Measurements from ENCODE around the gene DYNC2LI1. TPM values are rescaled to one million over a fixed set of nuclear protein-coding genes. Genes with fewer than 3 reads are reported as not detected.

DYNC2LI1 gene
- total RNA-seq, 2 experiments from 2014 or later = 9.6 to 10.0 TPM

GRCh38 chr2:43749583-43749982 lies 24.3 kb upstream of the DYNC2LI1 start:
- Mint-ChIP-seq H3K4me1 (peaks cover 5% of the 10 kb centered on the region), H3K27me3 (no peaks in the 10 kb centered on the region), H3K27ac (no peak overlapping the region), H3K4me3 (no peak overlapping the region), H3K36me3 (no peaks in the 10 kb centered on the region), H3K9me3 (no peaks in the 10 kb centered on the region)
- DNase-seq = no peak

- DNase-seq = no peak
- Mint-ChIP-seq H3K4me3 (no peak overlapping the region), H3K4me1 (peaks cover 5% of the 10 kb centered on the region), H3K27ac (no peak overlapping the region), H3K36me3 (no peaks in the 10 kb centered on the region), H3K27me3 (no peaks in the 10 kb centered on the region), H3K9me3 (no peaks in the 10 kb centered on the region)
These were observed 22.3 kb upstream of the DYNC2LI1 start for GRCh38 chr2:43751476-43751990.

GRCh38 chr2:43752302-43752701 lies 21.5 kb upstream of the DYNC2LI1 start:
- Mint-ChIP-seq H3K27me3 (no peaks in the 10 kb centered on the region), H3K4me3 (no peak overlapping the region), H3K36me3 (no peaks in the 10 kb centered on the region), H3K27ac (no peak overlapping the region), H3K4me1 (peaks cover 5% of the 10 kb centered on the region), H3K9me3 (no peaks in the 10 kb centered on the region)
- no peak for DNase-seq

- no peak overlapping the region for H3K27ac Mint-ChIP-seq
- no peaks in the 10 kb centered on the region for H3K36me3 Mint-ChIP-seq
- no peak for DNase-seq
- no peaks in the 10 kb centered on the region for H3K27me3 Mint-ChIP-seq
- no peaks in the 10 kb centered on the region for H3K4me1 Mint-ChIP-seq
- H3K9me3 Mint-ChIP-seq = no peaks in the 10 kb centered on the region
- no peak overlapping the region for H3K4me3 Mint-ChIP-seq
These were observed 19.7 kb upstream of the DYNC2LI1 start for GRCh38 chr2:43754180-43754579.

- no peaks in the 10 kb centered on the region for H3K27me3 Mint-ChIP-seq
- no peaks in the 10 kb centered on the region for H3K9me3 Mint-ChIP-seq
- no peaks in the 10 kb centered on the region for H3K36me3 Mint-ChIP-seq
- no peak for DNase-seq
- H3K27ac Mint-ChIP-seq = no peak overlapping the region
- H3K4me3 Mint-ChIP-seq = no peak overlapping the region
- no peaks in the 10 kb centered on the region for H3K4me1 Mint-ChIP-seq
These were observed 15.1 kb upstream of the DYNC2LI1 start for GRCh38 chr2:43758739-43759138.

- Mint-ChIP-seq H3K36me3 (no peaks in the 10 kb centered on the region), H3K4me1 (no peaks in the 10 kb centered on the region), H3K4me3 (no peak overlapping the region), H3K27me3 (no peaks in the 10 kb centered on the region), H3K27ac (no peak overlapping the region), H3K9me3 (no peaks in the 10 kb centered on the region)
- no peak for DNase-seq
These were observed 14.6 kb upstream of the DYNC2LI1 start for GRCh38 chr2:43759195-43759594.

- Mint-ChIP-seq H3K27me3 (no peaks in the 10 kb centered on the region), H3K27ac (no peak overlapping the region), H3K4me1 (peaks cover 2% of the 10 kb centered on the region), H3K9me3 (no peaks in the 10 kb centered on the region), H3K36me3 (no peaks in the 10 kb centered on the region), H3K4me3 (no peak overlapping the region)
- no peak for DNase-seq
These were observed 11.6 kb upstream of the DYNC2LI1 start for GRCh38 chr2:43762286-43762685.

- no peaks in the 10 kb centered on the region for H3K27me3 Mint-ChIP-seq
- no peak overlapping the region for H3K27ac Mint-ChIP-seq
- peaks cover 2% of the 10 kb centered on the region for H3K4me1 Mint-ChIP-seq
- no peaks in the 10 kb centered on the region for H3K9me3 Mint-ChIP-seq
- no peak for DNase-seq
- H3K4me3 Mint-ChIP-seq = no peak overlapping the region
- no peaks in the 10 kb centered on the region for H3K36me3 Mint-ChIP-seq
These were observed 10.7 kb upstream of the DYNC2LI1 start for GRCh38 chr2:43763091-43763490.

GRCh38 chr2:43764086-43764705 lies 9.6 kb upstream of the DYNC2LI1 start:
- no peaks in the 10 kb centered on the region for H3K27me3 Mint-ChIP-seq

GRCh38 chr2:43766006-43766405 lies 7.8 kb upstream of the DYNC2LI1 start:
- Mint-ChIP-seq H3K4me1 (peaks cover 2% of the 10 kb centered on the region), H3K27ac (no peak overlapping the region), H3K9me3 (no peaks in the 10 kb centered on the region), H3K4me3 (no peak overlapping the region), H3K27me3 (no peaks in the 10 kb centered on the region), H3K36me3 (no peaks in the 10 kb centered on the region)
- no peak for DNase-seq

More at GRCh38 chr2:43764086-43764705, 9.6 kb upstream of the DYNC2LI1 start:
- no peak overlapping the region for H3K27ac Mint-ChIP-seq
- no peak overlapping the region for H3K4me3 Mint-ChIP-seq
- H3K36me3 Mint-ChIP-seq = no peaks in the 10 kb centered on the region
- H3K4me1 Mint-ChIP-seq = peaks cover 2% of the 10 kb centered on the region
- no peak for DNase-seq
- H3K9me3 Mint-ChIP-seq = no peaks in the 10 kb centered on the region

GRCh38 chr2:43774617-43775016 lies 778 bp downstream of the DYNC2LI1 start:
- H3K27ac Mint-ChIP-seq = peak overlapping the region; percentile 91
- peak overlapping the region; percentile 93 for H3K4me3 Mint-ChIP-seq
- no peaks in the 10 kb centered on the region for H3K9me3 Mint-ChIP-seq
- no peaks in the 10 kb centered on the region for H3K27me3 Mint-ChIP-seq
- H3K36me3 Mint-ChIP-seq = peaks cover 2% of the 10 kb centered on the region
- DNase-seq = no peak
- peaks cover 16% of the 10 kb centered on the region for H3K4me1 Mint-ChIP-seq

- Mint-ChIP-seq H3K36me3 (peaks cover 5% of the 10 kb centered on the region), H3K27ac (no peak overlapping the region), H3K4me3 (no peak overlapping the region), H3K4me1 (peaks cover 16% of the 10 kb centered on the region), H3K27me3 (no peaks in the 10 kb centered on the region), H3K9me3 (no peaks in the 10 kb centered on the region)
- DNase-seq = no peak
These were observed 2.5 kb downstream of the DYNC2LI1 start for GRCh38 chr2:43776324-43776723.

- Mint-ChIP-seq H3K36me3 (peaks cover 5% of the 10 kb centered on the region), H3K9me3 (no peaks in the 10 kb centered on the region), H3K4me1 (peaks cover 16% of the 10 kb centered on the region), H3K27ac (no peak overlapping the region), H3K27me3 (no peaks in the 10 kb centered on the region), H3K4me3 (no peak overlapping the region)
- DNase-seq = peak; percentile 4
These were observed 3.6 kb downstream of the DYNC2LI1 start for GRCh38 chr2:43777306-43777926.

GRCh38 chr2:43778233-43778632 lies 4.4 kb downstream of the DYNC2LI1 start:
- no peaks in the 10 kb centered on the region for H3K9me3 Mint-ChIP-seq
- H3K4me1 Mint-ChIP-seq = peaks cover 16% of the 10 kb centered on the region
- no peak for DNase-seq
- no peaks in the 10 kb centered on the region for H3K27me3 Mint-ChIP-seq
- no peak overlapping the region for H3K4me3 Mint-ChIP-seq
- H3K36me3 Mint-ChIP-seq = peaks cover 5% of the 10 kb centered on the region
- H3K27ac Mint-ChIP-seq = no peak overlapping the region

GRCh38 chr2:43787895-43788294 lies 14.1 kb downstream of the DYNC2LI1 start:
- Mint-ChIP-seq H3K27me3 (no peaks in the 10 kb centered on the region), H3K4me1 (peaks cover 14% of the 10 kb centered on the region), H3K27ac (no peak overlapping the region), H3K36me3 (peaks cover 4% of the 10 kb centered on the region), H3K9me3 (no peaks in the 10 kb centered on the region), H3K4me3 (no peak overlapping the region)
- no peak for DNase-seq

GRCh38 chr2:43788646-43789045 lies 14.8 kb downstream of the DYNC2LI1 start:
- H3K27me3 Mint-ChIP-seq = no peaks in the 10 kb centered on the region
- no peak overlapping the region for H3K27ac Mint-ChIP-seq
- no peak overlapping the region for H3K4me3 Mint-ChIP-seq
- DNase-seq = no peak
- peaks cover 14% of the 10 kb centered on the region for H3K4me1 Mint-ChIP-seq
- H3K36me3 Mint-ChIP-seq = peaks cover 4% of the 10 kb centered on the region
- H3K9me3 Mint-ChIP-seq = no peaks in the 10 kb centered on the region
